Suppressor macrophage treated with lipopolysaccharide for 4 hours (primary cell): Measurements from ENCODE around the gene SYNCRIP.
"Not testable (repeated sequence)": the region's sequence is repeated elsewhere in the genome, so short reads cannot be mapped to it uniquely, and the experiment has no call there.

Experiments
- DNase-seq: peaks from one replicate; pipeline ENCODE4 v3.0.0-alpha.2; 2020

Gene SYNCRIP

DNA sequence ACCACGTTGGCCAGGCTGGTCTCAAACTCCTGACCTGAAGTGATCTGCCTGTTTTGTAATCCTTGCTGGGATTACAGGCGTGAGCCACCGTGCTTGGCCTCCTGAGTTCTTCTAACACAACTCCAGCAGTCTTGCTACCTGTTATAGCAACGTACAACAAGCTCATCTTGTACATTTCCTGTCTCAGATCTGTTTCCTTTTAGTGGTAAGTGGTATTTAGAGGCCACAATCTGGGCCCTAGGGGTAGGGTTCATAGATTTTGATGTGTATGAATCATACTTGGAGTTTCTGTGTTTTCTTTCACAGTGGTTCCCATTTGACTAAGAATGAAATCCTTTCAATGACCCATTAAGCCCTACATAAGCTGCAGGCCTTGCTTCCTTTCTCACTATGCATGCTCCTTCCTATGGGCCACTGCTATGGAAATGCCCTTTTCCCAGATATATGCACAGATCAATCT is 27.1 kb upstream of the SYNCRIP start:
- DNase-seq, result peak; percentile 55

DNA sequence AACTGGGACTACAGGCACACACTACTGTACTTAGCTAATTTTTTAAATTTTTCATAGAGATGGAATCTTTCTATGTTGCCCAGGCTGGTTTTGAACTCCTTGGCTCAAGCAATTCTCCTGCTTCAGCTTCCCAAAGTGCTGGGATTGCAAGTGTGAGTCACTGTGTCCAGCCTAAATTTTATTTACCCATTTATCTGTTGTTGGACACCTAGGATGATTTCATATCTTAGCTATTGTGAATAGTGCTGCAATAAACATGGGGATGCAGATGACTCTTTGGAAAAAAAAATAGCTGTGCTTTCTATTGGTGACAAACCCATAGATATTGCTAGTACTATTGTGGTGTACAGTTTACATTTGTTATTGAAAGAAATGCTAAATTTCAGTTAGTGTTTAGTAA is 19.6 kb upstream of the SYNCRIP start:
- DNase-seq, result no peak

DNA sequence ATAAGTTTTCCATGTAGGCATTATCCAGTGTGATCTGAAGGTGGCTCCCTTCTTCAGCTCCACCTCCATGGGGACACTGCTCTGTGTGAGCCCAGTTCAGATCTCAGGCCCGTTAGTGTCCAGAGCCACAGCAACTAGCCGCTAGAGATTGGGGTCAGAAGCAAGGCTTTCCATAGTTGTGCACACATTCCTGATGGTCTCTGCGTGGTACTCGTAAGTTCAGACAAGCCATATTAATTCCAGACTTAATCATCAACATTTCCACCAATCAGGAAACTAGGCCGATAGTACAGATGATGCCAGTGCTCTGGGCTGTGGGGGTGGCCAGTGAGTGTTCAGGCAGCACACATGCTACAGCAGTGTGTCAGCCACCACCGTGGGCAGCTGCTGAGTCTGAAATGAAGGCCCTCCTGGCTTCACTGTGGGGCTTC is 17.5 kb upstream of the SYNCRIP start:
- DNase-seq, result no peak

DNA sequence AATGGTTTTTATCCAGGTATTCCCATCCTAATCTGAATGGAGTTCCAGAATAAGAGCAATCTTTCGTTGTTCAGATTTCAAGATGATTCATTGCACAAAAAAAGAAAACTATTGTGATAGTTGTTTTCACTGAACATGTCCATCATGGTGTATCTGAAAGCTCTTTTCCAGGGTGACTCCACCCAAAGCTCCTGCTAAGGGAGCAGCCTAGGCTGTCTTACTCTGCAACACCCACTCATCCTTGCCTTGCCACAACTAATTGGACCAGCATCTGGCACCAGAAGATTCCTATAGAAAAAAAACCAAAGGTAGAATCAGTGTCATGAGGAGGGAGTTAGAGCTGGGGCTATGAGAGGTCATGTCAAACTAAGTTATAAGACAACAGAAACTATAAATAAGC is 7.9 kb upstream of the SYNCRIP start:
- DNase-seq, result no peak

DNA sequence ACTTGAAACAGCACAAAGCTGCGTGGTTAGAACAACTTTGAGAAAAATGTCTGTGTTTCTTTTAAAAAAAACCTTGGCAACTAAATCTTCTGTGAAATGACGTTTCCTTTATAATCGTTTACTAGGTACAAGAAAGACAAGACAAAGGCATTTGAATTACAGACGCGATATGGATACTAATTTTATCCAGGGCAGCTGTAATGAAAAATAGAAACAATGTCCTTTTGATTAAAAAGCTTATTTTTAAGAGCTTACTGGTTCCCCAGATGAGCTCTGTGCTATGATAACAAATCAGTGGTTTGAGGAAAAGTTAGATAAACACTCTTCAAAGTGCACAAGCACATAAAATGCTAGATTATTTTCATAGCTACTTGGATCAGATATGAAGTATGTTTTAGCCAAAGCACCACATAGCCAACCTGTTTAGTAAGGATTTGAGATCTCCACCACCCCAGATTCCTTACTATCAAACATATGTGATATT is 1.6 kb upstream of the SYNCRIP start:
- DNase-seq, result no peak

DNA sequence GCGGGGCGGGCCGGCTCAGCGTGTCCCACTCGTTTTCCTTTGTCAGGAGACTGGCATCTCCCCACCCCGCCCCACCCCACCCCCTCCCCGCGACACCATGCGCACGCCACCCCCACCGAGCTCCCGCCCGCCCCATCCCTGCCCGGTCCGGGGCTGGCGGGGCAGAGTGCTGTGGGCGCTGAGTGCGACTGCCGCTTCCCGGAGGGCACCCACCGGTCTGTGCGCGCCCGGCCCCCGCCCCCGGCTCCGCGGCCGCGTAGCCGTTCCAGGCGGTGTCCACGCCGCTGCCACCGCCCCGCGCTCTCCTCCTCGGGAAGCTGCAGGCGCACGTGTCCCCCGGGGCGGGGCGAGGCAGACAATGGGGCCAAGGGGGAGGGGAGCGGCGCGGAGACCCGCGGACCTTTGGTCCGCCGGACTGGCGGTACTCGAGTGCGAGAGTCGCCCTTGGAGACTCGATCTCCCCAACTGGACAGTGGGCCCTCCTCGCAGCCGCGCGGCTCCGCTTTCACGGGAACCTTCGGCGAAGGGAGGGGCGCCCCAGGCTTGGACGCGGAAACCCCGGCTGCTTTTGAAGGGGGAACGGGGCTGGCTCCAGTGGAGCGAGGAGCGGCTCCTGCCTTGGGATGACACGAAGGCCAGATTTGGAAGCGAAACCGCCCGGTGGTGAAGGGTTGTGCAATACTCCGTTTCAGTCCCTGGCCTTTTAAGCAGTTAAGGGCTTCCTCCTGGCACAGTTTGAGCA is 1.0 kb upstream of the SYNCRIP start:
- DNase-seq, result peak; percentile 97

DNA sequence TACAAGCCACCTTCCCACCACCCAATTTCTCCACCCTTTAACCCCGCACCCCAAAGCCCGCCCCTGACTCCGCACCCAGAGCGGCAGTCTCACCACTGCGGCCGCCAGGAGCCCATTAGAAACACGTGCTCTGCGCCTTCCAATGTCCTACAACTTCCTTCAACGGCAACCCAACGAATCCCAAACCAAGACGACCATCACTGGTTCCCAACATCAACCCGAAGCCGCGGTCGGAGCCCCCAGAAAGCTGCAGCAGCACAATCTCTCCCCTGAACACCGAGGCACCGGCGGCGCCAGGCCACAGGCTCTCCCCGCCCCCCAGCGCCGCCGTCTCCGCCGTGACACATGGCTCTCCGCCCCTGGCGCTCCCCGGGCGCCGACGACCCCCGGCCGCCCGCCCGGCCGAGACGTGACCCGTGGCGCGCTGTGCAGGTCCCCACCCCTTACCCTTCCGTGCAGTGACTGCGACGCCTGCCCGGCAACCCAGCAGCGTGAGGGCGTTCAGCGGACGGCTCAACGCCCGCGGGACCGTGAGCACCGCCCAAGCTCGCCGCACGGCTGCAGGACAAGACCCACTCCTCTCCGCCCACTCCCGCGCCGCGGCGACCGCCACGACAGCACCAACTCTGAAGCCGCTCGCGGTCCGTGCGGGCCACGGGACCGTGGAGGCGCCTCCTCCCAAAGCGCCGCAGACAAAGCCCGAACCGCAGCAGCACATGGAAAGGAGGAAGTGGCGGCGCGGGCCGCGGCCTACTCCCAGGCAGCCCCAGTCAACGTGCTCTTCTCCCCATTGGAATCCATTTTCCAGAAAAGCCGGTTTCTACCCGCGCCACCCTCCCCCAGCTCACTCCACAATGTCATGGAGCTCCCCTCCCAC is 551 bp downstream of the SYNCRIP start:
- peak; percentile 68 for DNase-seq

DNA sequence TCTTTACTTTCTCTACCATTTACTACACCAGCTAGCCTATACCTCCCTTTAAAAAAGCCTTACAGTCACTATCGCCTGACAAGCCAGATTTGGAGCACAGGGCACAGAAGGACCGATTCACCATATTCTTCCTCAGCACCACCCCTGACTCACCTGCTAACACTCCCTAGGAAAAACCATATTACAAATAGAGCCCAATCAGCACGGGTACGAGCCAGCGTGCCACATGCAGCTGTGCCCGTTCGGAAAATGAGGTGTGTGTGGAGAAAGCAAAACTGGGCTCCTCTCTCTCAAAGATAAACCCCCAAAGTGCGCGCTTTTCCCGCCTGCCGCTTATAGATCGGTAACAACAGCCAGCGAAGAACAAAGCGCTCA is 1.2 kb downstream of the SYNCRIP start:
- peak; percentile 2 for DNase-seq

DNA sequence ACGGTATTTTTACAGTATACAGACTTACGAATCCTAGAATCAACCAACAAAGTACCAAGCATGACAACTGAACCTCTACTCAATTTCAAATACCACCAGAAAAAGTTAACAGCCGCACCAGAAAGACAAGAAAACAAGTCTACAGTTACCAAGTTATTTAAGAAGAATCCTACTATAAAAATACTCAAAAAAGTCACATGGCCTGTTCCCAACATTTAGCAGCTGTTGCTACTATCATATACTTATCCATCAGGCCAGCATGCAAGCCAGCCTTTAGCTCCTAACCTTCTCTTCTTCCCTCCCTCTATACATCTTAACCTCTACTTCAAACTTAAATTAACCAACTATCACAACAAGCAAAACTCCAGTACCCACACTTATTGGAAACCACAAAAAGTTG is 1.9 kb downstream of the SYNCRIP start:
- no peak for DNase-seq

DNA sequence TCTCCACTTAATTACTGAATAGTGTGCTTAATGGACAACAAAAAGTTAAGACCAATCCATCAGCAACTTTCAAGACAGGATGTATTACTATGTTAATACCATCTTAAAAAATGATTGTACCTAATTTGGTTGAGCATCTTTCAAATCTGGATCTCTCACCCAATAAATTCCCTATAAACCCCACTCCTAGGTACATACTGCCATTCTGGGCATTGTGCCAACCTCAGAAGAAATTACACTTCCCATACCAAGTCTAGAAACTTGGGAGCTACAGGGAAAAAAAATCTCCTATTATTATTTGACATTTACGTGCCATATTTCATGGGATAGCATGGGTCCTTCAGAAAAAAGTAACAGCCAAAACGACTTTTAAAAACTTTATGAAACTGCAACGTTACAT is 5.1 kb downstream of the SYNCRIP start:
- no peak for DNase-seq

DNA sequence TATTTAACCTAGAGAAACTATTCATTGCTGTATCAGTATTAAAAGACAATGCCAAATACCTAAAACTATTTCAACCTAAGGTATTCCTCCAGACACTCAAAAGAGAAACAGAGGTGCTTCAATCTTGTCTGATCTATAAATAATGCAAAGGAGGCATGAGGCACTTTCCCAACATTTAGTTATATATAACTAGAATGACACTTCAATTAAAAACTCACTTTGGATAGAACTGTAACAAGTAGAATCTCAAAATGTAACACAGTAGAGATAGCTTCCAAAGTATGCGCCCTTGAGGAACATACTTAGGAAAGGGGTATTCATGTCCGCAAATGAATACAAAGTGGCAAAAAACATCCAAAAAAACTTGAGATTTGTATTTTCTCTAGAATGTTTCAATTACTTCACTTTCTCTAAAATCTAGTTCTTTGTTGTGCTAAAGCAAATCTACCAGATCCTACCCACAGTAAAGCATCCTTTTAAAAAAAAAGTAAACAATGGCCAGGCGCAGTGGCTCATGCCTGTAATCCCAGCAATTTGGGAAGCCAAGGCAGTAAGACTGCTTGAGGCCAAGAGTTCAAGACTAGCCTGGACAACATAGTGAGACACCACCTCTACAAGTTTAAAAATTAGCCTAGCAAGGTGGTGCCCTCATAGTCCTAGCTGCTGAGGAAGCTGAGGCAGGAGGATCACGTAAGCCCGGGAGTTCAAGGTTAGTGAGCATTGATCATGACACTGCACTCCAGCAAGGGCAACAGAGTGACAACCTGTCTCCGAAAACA is 10.3 kb downstream of the SYNCRIP start:
- DNase-seq, result no peak

DNA sequence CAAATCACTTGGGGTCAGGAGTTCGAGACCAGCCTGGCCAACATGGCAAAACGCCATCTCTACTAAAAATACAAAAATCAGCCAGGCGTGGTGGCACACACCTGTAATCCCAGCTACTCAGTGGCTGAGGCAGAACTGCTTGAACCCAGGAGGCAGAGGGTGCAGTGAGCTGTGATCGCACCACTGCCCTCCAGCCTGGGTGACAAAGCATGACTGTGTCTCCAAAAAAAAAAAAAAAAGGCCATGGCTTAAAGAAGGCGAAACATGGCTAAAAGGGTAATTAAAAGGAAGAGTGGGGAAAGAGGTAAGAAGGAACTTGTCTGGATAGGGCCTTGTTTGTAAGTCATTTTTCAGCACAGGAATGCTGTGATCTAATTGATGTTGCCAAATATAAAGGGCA is 11.6 kb downstream of the SYNCRIP start:
- DNase-seq, result not testable (repeated sequence)

DNA sequence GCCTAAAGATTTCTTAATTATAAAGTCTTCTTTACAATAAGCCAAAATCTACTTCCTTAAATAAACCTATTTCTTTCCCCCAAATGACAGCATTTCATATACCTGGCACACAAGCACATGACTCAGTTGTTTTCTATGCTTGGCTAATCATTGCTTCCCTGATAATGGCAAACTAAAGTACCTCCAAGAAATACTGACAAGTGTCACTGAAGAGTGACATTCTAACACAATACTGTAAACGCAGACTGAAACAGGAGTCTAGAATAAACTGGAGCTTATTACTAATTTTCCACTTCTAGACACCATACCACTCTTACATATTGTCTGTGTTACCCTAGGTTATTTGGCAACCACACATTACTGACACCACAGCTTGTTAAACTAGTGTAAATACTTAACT is 14.3 kb downstream of the SYNCRIP start:
- DNase-seq, result no peak

DNA sequence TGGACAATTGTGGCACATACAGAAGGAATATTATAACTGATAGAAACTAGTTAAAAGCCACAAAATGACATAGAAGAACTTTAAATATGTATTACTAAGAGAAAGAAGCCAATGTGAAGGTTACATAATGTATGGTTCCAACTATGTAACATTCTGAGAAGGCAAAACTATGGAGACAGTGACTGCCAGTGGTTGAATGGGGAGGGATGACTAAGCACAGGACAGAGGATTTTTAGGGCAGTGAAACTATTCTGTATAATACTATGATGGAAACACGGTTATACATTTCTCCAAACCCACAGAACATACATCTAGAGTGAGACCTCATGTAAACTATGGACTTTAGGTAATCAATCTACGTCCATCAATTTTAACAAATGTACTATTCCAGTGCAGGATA is 22.4 kb downstream of the SYNCRIP start:
- peak; percentile 58 for DNase-seq

DNA sequence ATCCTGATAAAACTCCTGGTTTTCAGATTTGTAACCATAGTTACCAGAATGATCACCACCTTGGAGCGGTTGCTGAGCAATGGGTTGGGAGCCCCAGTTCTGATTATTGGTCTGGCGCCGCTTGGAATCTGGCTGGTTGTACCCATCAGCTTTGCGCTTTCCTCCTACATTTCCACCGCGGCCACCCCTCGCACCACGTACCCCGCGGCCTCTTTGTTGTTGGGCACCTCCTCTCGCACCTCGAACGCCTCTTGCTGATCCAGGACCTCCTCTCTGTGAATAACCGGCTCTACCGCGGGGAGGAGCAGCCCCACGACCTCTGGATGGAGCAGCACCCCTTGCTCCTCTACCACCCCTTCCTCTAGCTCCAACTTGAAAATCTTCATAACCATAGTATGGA is 27.9 kb downstream of the SYNCRIP start:
- DNase-seq, result no peak

DNA sequence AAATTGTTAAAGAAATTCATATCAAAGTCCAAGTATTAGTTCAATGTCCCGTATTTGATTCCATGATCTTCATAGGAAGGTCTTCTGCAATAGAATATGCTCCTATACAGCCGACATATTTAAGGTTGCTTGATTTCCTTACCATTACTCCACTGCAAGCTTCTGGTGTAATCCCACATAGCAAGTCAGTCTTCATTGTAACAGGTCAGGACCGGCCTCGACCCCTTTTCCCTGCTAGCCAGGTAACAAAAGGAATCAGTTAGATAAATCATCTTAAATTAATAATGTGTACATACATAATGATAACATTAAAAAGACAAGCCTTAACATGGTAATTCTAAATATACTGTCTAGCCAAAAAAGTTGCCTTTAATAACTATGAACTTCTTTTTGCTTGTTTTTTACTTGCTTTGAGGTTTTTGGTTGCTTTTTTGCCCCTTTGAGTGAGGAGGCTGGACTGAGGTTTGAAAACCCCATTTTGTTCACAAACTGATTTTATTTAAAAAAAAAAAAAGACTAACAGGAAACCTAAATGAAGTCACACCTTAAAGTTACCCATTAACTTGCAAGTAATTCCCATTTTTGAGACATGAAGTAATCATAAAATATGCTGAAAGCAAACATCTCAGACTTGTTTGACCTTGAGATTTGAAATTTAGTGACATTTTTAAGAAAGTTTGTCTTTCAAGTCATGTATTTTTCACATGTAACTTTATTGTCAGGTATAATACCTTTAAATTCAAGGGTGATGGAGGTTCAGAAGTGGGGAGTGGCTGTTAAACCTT is 29.8 kb downstream of the SYNCRIP start:
- DNase-seq, result no peak

DNA sequence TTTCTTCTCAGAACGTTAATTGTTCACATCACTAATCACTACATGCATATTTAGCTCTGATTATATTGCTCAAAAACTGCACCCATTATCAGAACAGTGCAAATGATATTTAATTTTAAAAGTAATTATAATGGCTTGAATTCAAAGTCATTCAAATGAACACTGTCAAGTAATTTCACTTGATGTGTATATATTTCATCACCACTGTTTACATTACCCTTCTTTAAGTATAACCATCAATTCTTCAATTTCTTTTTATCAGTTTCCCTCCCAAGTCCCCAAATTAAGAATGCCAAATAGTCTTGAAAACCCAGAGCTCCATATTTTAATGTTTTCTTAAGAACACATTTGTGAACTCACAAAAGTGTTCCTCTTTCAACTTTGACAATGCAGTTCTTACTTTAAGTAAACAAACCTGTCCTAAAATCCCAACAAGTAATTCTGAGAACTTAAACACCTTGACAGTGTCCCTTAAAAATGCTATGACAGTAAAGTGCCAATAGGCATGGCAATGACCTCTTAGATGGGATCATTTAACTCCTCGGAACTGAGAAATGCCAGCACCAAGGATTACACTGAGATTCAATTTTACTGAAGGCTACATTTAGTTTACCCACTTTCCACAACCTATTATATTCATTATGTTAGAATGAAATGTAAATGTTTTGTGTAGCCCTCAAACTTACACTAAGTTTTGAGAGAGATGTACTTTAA is 32.3 kb downstream of the SYNCRIP start:
- no peak for DNase-seq

DNA sequence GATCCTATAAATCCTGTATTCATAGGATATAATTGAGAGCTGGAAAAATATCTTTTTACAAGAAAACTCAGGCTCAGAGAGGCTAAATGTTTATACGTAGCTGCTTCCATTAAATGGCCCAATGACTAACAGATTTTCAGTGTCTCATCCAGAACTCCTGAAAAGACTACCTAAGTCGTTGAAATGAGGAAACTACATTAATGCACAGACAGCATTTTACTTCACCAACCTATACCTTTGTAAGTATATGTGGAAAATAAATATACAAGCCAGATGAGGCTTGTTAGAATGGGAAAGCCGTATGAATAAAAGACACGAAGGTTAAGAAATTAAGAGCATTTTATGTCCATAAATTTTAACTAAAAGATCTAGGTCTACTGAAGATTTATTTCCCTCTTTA is 40.6 kb downstream of the SYNCRIP start:
- no peak for DNase-seq

DNA sequence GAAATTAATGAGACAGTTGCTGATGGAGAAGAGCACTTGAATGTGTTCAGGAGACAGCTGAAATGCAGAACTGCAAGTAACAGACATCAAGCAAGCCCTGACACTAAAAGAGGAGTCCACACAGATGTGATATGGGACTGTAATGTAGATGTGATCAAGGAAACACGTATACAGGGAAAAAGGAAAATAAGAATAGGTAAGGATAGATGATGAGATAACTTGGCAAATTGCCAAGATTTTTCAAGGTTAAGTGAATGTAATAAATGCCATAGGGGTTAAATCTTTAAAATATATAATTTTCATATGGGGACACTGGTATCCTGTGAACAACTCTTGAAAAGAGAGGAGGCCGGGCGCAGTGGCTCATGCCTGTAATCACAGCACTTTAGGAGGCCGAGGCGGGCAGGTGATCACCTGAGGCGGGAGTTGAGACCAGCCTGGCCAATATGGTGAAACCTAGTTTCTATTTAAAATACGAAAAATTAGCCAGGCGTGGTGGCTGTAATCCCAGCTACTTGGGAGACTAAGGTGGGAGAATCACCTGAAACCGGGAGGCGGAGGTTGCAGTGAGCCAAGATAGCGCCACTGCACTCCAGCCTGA is 41.9 kb downstream of the SYNCRIP start:
- no peak for DNase-seq

DNA sequence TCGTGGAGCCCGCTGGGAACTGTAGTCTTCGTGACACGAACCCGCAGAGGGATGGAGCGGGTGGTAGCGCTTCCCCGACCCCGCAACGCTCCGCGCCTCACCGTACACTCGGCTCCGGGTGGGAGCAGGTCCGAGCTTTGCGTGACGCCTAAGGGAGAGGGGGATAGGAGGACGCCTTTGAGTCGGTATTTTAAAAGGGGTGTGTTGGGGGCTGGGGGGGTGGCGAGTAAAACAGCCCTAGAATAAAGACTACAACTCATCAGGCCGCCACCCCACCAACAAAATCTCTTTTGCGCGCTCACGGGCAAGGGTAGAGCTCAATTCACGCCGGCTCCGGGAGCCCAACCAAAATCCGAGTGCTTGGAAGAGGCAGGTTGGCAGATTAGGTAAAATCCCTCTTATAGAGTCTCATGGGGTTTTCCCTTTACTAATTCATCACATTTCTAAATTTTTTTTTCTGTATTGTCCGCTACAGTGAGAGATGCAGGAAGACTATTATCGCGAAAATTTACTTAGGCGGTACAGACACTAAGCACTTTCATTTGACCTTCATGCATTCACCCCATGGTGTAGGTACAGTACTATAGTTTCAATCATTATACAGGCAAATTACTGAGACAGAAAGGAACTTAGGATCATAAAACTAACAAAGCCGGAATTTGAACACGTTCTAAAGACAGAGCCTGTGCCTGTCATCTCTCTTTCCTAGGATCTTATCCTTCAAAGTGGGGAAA is 48.3 kb downstream of the SYNCRIP start:
- DNase-seq, result peak; percentile 45
